DOHH2 (cell line): ENCODE data around the gene SOX5.

Experiments
- EZH2phosphoT487 ChIP-seq: fragments of 200-600 bp; sonication (generic); IDR thresholded peaks from 2 replicates; pipeline ENCODE4 v1.6.1; 2017; ENCODE audit warnings: borderline replicate concordance, mild to moderate bottlenecking, antibody characterized with exemption, low read length, moderate library complexity, mixed read lengths
- TF ChIP-seq, protein P1 (sequence below): fragments of 200-600 bp; sonication (generic); IDR thresholded peaks from one replicate; pipeline ENCODE4 v1.5.1; 2014; ENCODE audit warnings: antibody characterized with exemption, mild to moderate bottlenecking, low read depth, low read length; ENCODE audit not compliant: poor library complexity, severe bottlenecking

DNA sequence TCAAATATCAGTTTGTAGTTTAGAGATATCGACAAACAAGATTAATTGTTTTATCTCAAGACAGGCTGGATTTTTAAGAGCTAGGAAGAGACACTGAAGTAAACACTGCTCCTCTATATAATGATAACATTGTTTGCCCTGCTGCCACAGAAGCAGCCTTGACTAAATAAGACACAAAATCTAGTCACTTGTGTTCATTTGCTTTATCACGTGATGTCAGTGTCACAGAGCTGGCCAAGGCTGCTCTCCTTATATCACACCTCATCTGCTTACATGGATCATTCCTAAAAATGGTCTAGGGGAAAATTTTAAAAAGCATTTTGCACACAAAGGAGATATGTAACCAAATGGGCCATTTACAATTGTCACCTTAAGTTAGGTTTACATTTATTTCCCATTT lies 64.1 kb downstream of the SOX5 start:
- TF ChIP-seq, protein P1, sequence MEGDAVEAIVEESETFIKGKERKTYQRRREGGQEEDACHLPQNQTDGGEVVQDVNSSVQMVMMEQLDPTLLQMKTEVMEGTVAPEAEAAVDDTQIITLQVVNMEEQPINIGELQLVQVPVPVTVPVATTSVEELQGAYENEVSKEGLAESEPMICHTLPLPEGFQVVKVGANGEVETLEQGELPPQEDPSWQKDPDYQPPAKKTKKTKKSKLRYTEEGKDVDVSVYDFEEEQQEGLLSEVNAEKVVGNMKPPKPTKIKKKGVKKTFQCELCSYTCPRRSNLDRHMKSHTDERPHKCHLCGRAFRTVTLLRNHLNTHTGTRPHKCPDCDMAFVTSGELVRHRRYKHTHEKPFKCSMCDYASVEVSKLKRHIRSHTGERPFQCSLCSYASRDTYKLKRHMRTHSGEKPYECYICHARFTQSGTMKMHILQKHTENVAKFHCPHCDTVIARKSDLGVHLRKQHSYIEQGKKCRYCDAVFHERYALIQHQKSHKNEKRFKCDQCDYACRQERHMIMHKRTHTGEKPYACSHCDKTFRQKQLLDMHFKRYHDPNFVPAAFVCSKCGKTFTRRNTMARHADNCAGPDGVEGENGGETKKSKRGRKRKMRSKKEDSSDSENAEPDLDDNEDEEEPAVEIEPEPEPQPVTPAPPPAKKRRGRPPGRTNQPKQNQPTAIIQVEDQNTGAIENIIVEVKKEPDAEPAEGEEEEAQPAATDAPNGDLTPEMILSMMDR, result no peak
- TF ChIP-seq EZH2phosphoT487, result no peak
